ENCODE results near the gene BMAL2.

- TF ChIP-seq CTCF (IDR thresholded peaks at IDR 0.05; ENCODE audit: insufficient read depth, low read length) (no peak), POLR2AphosphoS5 (IDR thresholded peaks at IDR 0.05; ENCODE audit: low read depth) (no peak), REST (IDR thresholded peaks at IDR 0.05; ENCODE audit: insufficient replicate concordance, low read depth) (no peak), GABPA (IDR thresholded peaks at IDR 0.05; ENCODE audit: low read depth) (no peak)
These were observed 40.8 kb upstream of the BMAL2 start for GRCh38 chr12:27291862-27292261.
